Muscle of arm (tissue), 12 donors: ENCODE results near the gene PCDHA1. TPM values are rescaled to one million over a fixed set of nuclear protein-coding genes. Genes with fewer than 3 reads are reported as not detected.

Experiments
- DNase-seq: peaks from one replicate; pipeline ENCODE4 v3.0.0-alpha.2; 2013
- polyA plus RNA-seq, 12 donors: library from polyadenylated mRNA; unstranded; fragments of 120-200 nt; gene quantifications; one replicate each; pipeline ENCODE4 v1.2.1, GENCODE V29; 2013; ENCODE audit not compliant: insufficient read length in 12 of 12

PCDHA1 gene
- polyA plus RNA-seq, 12 donors: 0.04 to 0.12 (median 0.07) TPM; not detected in 8

DNA sequence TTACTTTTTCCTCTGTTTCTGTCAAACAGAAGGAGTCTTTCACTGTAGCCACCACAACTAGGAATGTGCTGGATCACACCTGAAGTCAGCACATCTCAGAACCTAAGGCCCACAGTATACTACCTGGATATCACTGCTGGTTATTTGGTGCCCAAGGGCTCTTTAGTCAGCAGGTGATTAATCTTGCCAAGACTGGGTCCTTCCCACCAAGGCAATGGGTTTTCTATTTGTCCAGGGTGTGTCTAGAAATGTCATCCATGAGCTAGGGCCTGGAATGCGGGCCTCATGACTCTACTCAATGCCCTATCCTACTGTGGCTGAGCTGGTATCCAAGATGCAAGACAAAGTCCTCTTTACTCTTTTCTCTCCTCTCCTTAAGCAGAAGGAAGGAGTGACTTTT is 130.4 kb downstream of the PCDHA1 start:
- DNase-seq: no peak

DNA sequence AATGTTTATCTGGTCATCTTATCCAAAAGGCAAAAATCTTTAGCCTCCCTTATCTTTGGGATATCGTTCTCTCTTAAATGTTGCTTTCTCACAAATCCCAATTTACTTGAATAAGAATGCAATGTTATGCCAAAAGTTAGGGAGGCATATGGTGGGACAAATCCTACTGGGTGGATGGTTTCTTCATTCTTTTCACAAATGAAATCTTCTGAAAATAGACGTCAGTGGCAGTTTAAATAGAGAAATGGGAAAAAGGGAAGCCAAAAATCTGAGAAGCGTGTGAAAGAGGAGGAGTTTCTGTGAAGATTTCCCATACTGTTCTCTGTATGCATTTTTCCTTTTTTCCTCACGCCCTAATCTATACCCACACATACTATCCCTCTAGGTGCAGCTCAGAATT is 137.7 kb downstream of the PCDHA1 start:
- no peak for DNase-seq

DNA sequence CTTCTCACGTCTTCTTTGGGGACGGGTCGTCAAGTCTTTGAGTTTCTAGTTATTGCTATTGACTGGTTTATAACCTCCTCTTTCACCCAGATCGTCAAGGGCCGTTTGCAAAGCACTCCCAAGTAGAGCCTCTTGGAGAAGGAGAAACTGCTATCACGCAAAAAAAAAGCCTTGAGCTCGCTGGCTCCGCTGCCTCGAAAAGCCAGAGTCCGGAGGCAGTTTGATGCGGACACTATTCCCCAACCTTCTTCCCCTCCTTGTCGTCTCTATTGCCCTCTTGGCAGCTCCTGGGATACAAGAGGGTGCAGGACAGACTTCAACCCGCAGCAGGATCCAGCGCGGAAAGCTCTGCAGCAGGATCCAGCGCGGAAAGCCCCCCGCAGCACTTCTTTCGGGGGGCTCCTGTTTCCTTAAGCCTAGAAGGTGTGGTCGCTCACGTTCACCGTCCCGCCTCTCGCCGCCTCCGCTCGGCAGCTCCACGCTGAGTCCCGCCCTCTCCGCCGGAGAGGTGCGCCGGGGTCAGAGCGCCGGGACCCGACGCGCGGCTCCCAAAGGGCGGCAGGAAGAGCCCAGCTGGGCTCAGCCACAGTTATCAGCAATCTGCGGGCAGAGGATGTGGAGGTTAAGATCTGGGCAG is 140.0 kb downstream of the PCDHA1 start, which contains the start of gene PCDHAC1:
Gene PCDHAC1, plus strand, starts transcription at position 494 of the 637 bp plus-strand sequence. CDS start 594 bp downstream, outside the sequence.
- DNase-seq: no peak

DNA sequence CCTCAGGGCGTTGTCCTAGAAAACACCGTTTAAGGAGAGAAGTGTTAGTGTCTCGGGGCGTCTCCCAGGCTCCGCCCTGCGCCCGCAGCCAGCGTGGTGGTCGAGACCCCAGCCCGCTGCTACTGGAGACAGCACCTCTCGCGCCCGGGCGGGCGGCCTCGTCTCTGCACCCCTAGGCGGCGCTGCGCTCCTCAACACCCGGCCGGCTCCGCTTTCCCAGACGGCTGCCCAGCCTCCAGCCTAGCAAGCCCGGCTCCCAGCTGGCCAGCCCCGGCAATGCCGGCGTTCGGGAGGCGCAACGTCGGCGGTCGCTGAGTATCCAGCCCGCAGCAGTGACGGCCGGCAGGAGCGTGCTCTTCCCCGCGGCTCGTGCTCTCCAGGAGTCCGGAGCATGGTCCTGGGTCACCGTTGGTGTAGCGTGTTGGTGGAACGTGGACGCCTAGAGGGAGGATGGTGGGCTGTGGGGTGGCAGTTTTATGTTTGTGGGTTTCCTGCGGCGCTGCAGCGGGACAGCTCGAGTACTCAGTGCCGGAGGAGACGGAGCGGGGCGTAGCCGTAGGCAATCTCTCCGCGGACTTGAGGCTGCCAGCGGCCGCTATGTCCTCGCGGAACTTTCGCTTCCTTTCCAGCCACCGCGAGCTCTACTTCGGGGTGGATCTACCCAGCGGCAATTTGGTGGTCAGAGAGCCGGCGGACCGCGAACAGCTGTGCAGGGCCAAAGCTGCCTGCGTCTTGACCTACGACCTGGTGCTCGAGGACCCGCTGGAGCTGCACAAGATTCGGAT is 140.7 kb downstream of the PCDHA1 start:
- DNase-seq: peak; percentile 54

DNA sequence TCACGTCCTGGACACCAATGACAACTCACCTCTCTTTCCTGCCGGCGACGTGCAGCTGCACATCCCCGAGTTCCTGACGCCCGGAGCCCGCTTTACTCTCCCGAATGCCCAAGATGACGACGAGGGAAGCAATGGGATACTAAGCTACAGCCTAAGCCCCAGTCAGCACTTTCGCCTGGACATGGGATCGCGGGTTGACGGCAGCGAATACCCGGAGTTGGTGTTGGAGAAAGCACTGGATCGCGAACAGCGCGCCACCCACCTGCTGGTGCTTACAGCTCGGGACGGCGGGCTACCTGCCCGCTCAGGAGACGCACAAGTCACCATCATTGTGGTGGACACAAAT is 141.3 kb downstream of the PCDHA1 start:
- DNase-seq: no peak

DNA sequence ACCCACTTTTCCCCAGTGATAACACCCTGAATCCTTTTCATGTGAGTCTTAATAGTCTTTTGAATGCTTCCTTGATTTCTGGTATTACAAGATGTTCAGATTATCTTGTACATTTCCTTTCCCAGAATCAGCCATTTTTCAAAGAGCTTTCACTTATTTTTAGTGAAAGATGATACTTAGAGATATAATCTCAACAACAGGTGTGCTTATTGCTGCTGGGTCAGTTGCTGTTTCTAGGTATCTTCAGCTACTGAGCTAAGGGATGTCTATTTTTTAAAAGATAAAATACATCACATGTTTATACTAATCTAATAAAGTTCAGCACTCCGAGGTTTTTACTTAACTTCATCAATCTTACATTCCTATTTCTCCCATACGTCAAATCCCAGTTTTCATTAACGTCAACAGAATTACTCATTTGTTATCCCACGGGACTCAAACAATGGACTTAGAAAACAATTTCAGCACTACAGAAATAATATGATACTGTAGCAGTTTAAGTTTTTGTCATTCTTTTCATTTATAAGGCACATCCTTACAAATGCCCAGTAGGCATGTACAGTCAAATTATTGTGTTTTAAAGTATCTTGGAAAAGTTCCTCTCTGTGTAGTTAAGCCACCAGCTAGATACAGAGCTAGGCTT is 149.1 kb downstream of the PCDHA1 start:
- DNase-seq: no peak

DNA sequence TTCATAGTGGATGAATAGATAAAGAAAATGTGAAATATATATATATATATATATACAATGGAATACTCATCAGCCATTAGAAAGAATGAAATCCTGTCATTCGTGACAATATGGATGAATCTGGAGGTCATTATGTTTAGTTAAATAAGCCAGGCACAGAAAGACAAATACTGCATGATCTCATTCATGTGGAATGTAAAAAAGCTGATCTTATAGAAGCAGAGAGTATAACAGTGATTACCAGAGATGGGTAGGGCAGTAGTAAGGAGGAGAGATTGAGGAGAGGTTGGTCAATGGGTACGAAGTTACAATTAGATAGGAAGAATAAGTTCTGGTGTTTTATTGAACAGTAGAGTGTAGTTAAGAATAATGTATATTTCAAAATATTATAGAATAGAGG is 160.6 kb downstream of the PCDHA1 start:
- no peak for DNase-seq

DNA sequence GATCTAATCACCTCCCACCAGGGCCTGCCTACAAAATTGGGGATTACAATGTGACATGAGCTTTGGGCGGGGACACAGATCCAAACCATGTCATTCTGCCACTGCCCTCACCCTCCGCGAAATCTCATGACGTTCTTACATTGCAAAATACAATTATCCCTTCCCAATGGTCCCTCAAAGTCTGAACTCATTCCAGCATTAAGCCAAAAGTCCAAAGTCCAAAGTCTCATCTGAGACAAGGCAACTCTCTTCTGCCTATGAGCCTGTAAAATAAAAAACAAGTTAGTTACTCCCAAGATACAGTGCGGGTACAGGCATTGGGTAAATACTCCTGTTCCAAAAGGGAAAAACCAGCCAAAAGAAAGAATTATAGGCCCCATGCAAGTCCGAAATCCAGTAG is 165.7 kb downstream of the PCDHA1 start:
- DNase-seq: no peak

DNA sequence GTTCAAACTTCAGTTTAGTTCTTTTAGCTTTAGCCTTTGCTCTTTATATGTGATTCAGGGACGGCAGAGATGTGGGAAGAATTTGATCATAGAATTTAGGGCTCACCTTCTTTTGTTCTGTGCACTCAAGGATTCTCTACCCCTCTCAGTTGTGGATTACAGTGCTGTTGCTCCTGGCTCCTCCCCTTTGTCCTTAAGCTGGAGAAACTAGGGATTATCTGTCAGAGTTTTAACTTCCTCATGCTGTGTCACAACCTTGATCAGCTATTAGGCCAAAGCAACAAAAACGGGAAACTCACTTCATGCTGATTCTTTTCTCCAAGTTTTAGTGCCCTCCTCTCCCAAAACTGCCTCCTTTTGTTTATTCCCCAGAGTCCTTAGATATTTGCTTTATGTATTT is 167.3 kb downstream of the PCDHA1 start:
- DNase-seq: no peak

DNA sequence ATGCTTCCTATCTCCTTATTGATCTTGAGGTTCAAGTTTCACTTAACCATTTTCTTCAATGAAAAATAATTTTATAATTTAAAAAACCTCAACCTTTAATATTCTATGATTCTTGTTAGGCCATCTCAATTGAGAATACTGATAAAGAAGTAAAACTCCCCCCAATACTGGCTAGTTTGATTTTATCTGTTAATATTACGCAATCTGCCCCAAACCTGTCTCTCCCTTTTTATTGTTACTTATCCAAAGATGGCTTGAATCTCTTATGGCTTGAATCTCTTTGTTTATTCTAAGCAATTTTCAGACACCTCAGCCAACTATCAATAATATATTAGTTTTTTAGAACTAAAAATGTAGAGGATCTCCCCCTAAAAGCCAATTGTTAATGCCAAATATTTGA is 176.2 kb downstream of the PCDHA1 start:
- no peak for DNase-seq

DNA sequence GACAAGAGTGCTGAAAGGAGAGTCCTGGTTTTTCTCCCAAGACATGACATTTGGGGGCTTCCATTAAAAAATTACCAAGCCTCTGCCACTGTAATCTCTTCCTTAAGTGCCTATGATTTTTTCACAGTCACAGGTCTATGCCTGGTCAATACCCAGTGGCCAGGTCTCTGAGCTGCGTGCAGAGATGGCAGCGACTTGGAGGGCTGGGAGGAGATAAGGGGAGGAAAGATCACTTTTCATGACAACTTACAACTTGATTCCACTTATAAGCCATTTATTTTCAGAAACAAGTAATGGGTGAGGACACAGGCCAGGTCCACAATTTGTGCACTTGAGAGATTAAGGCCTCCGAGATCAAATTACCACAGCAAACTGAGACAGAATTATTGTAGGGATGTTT is 178.4 kb downstream of the PCDHA1 start:
- DNase-seq: no peak

DNA sequence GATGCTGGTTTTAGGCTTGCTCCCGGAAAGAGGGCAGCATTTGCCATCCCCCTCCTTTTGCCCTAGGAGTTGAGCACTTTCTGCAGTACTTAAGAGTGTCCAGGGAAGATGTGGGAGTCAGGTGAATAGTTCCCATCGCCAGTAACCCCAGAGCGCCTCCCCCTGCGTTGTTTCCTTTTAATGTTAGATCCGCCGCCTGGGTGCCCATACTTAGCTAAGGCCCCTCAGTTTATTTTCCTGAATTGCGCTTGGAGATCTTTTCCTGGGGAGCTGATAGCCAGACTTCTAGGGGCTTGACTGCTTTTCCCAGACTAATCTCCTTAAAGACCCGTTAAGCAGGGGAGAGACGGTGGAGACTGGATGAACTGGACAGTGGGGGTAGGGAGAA is 180.0 kb downstream of the PCDHA1 start:
- DNase-seq: no peak

DNA sequence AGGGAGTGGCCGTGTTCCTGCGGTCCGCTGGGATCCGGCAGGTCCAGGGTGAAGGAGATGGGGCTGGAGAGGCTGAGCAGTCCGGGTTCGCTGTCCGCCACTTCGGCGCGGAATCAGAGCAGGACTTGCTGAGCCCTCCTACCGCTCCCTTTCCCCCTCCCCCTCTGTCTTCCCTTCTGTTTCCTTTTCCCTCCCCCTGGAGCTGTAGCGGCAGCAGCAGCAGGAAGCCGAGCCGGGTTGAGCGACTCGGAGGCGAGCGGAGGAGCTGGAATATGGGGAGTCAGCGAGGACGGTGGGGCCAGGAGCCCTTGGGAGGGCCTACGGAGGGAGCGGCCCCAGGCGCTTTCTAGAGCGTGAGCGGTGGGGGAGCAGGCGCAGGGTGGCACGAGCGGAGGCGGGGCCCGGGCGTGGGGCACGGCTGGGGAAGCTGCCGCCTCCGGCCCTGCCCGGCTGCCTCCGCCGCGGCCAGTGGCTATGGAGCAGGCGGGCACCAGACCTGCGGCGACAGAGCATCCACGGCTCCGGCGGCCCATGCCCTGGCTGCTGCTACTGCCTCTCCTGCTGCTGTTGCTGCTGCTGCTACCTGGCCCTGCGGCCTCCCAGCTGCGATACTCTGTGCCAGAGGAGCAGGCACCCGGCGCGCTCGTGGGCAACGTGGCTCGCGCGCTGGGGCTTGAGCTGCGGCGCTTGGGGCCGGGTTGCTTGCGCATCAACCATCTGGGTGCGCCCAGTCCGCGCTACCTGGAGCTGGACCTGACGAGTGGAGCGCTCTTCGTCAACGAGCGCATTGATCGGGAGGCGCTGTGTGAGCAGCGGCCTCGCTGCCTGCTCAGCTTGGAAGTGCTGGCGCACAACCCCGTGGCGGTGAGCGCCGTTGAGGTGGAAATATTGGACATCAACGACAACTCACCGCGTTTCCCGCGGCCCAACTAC is 180.6 kb downstream of the PCDHA1 start, which contains the start of gene PCDHAC2:
Gene PCDHAC2, plus strand, starts transcription at position 184 of the 933 bp plus-strand sequence. Its CDS starts 291 bp downstream, at position 475.
- peak; percentile 46 for DNase-seq

DNA sequence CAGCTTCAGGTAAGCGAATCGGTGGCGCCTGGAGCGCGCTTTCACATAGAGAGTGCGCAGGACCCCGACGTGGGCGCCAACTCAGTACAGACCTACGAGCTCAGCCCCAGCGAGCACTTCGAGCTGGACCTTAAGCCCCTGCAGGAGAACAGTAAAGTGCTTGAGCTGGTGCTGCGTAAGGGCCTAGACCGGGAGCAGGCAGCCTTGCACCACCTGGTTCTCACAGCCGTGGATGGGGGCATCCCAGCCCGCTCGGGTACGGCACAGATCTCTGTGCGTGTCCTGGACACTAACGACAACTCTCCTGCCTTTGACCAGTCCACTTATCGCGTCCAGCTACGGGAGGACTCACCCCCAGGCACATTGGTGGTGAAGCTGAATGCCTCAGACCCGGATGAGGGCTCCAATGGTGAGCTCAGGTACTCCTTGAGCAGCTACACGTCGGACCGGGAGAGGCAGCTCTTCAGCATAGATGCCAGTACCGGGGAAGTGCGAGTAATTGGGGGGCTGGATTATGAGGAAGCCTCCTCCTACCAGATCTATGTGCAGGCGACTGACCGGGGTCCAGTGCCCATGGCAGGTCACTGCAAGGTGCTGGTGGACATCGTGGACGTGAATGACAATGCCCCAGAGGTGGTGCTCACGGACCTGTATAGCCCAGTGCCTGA is 181.4 kb downstream of the PCDHA1 start:
- DNase-seq: no peak

DNA sequence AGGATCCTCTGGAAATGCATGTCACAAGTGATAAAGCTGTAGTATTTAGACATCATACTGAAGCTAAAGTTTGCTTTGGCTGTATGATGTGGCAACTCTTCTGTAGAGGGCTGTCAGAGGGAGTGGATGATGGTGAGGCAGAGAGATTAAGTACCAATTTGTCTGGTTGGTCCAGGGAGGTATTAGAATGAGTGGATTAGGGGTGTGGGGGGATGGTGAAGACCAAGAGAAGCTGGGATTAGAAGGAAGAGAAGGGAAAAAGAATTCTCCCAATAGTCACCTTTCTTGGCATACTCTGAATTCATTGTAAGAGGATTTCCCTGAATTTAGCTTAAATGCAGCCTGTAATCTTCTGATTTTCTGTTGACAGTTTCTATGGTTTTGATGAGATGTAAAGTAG is 183.9 kb downstream of the PCDHA1 start:
- no peak for DNase-seq

DNA sequence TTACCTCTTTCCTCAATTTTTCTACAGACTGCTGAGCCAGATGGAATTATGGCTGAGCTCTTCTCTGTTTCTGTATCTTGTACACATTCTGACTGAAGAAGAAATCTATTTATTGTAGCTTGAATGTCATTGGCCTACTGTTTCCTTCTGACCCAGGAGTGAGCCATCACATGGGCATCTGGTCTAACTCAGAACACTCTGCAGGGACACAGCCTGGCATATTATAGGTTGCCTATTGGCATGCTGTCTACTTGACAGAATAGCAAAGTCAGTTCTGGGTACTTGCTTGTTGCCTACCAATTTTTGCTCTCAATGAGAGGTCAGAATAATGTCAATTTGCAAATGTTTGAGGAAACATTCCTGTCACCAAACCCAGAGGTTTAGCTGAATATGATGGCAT is 187.6 kb downstream of the PCDHA1 start:
- DNase-seq: no peak

DNA sequence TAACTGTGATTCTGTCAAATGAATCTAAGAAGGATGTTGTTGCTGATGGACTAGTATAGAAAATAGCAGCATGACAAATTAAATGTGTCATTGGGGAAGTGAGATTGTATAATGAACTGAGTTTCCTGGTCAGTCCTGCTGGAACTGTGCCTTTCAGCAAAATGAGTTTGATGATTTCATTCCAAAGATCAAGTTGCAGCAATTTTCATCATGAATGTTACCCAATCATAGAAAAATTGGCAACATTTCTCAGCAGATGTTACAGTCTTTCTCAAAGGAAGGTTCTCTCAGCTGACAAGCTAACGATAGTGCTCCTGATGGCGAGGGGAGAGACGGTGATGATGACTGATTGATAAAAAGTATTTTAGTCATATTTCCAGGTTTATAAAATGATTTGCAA is 191.1 kb downstream of the PCDHA1 start:
- no peak for DNase-seq

DNA sequence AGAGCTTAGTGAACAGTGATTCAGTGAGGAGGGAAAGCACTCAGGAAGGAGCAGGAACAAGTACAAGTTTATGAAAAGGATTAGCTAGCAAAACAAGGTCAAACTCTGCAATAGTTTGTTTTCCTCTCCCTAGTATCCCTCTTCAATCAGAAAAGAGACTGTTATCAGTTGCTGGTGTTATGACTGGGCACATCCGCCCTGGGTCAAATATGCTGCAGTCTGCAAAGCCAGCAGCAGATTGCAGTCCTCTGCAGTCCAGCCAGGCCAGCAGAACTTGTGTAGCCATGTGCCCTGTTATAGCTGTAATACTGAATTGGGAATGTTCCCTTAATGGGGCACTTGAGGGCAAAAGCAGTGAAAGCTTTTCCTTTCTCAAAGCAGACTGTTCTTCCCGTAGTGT is 192.3 kb downstream of the PCDHA1 start:
- no peak for DNase-seq

DNA sequence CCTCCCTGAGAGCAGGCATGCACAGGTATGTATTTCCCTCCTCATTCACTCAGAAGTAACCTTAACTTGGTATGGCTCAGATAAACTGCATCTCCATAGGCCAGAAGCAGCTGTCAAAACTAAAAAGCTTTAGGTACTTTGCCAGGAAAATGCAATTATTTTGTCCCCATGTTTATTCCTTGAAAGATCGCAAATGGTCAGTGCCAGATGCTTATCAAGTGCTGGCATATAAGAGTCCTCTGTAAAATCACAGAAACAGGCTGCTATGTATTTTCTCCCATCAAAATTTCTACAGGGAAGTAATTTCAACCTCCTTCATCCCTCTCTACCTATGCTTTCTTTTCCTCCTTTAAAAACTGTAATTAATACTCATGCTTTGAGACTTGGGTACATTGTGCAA is 193.0 kb downstream of the PCDHA1 start:
- no peak for DNase-seq

DNA sequence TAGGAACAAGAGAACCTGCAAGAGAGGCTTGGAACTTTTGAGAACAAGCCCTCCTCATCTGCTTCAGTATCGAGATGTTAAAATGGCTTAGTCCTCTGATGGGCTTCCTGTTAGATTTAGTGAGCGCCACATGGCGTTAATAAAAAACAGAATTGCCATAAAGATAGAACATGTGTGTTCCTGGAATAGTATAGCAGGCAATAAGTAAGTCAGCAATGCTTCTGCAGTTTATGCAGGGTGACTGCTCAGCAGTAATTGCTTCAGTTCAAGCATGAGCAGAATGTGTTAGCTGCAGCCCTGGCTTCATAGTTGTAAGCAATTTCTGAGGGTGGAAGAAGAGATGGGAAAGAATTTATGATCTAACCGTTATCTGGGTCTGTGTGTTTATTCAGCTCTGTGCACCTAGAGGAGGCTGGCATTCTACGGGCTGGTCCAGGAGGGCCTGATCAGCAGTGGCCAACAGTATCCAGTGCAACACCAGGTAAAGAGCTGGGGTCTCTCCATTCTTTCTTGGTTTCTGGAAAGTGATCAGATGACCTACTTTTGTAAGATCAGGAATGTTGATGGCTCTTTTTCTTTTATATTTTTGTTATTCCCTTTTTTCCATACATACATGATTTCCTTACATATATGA is 196.3 kb downstream of the PCDHA1 start:
- no peak for DNase-seq

DNA sequence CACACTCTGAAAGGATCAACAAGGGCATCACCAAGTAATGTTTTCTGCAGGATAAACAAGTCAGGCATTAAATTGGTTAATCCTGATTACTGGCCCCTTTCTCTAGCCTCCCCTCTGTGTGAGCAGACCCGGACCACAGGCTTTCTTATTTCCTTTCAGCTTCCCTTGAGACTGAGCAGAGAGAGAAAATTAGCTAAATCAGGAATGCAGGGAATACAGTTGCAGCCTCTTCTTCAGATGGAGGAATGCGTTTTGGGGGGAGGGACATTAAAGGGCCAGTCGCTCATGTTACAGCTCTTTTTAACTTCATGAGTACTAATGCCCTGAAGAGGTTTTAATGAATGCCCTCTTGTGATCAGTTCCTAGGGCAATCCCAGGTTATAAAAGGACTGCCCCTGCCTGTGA is 200.2 kb downstream of the PCDHA1 start:
- DNase-seq: no peak
